ENCODE measurements around the gene ASF1B.
"Not testable (repeated sequence)": the region's sequence is repeated elsewhere in the genome, so short reads cannot be mapped to it uniquely, and the experiment has no call there.

Gene ASF1B

GRCh38 chr19:14136509-14137281 lies at the start of gene ASF1B:
ASF1B (minus strand) TSS chr19:14136589; CDS start chr19:14136456, 133 bp downstream.
- peak; percentile 99 for DNase-seq

GRCh38 chr19:14185691-14186090 lies 49.3 kb upstream of the ASF1B start:
- DNase-seq: not testable (repeated sequence)

GRCh38 chr19:14185158-14185557 lies 48.8 kb upstream of the ASF1B start:
- DNase-seq: no peak

- no peak for DNase-seq
These were observed 47.5 kb upstream of the ASF1B start for GRCh38 chr19:14183741-14184350.

GRCh38 chr19:14182476-14182875 lies 46.1 kb upstream of the ASF1B start:
- DNase-seq: no peak

GRCh38 chr19:14181906-14182305 lies 45.5 kb upstream of the ASF1B start:
- DNase-seq: no peak

GRCh38 chr19:14181199-14181598 lies 44.8 kb upstream of the ASF1B start:
- DNase-seq: not testable (repeated sequence)

- no peak for DNase-seq
These were observed 41.2 kb upstream of the ASF1B start for GRCh38 chr19:14177496-14178074.

- no peak for DNase-seq
These were observed 39.0 kb upstream of the ASF1B start for GRCh38 chr19:14175351-14175792.

- no peak for DNase-seq
These were observed 38.5 kb upstream of the ASF1B start for GRCh38 chr19:14174883-14175282.

- no peak for DNase-seq
These were observed 32.6 kb upstream of the ASF1B start for GRCh38 chr19:14168993-14169392.

- DNase-seq: no peak
These were observed 32.0 kb upstream of the ASF1B start for GRCh38 chr19:14168259-14168972.

- DNase-seq: peak in 1 of 4 experiments; percentile 43
These were observed 31.3 kb upstream of the ASF1B start for GRCh38 chr19:14167576-14168138.

- peak in 1 of 4 experiments; percentile 11 for DNase-seq
These were observed 30.7 kb upstream of the ASF1B start for GRCh38 chr19:14166999-14167575.

GRCh38 chr19:14165990-14166830 lies 29.8 kb upstream of the ASF1B start:
- DNase-seq: peak in 1 of 4 experiments; percentile 13

- DNase-seq: no peak
These were observed 28.5 kb upstream of the ASF1B start for GRCh38 chr19:14164724-14165493.

- no peak for DNase-seq
These were observed 27.7 kb upstream of the ASF1B start for GRCh38 chr19:14164082-14164481.

- DNase-seq: no peak
These were observed 26.5 kb upstream of the ASF1B start for GRCh38 chr19:14162871-14163297.

- no peak for DNase-seq
These were observed 24.9 kb upstream of the ASF1B start for GRCh38 chr19:14161305-14161704.

- no peak for DNase-seq
These were observed 23.8 kb upstream of the ASF1B start for GRCh38 chr19:14160017-14160703.

Data from activated naive CD4-positive, alpha-beta T cell (primary cell).